CD4-positive, alpha-beta T cell (primary cell): ENCODE measurements around the gene BBS1. TPM values are rescaled to one million over a fixed set of nuclear protein-coding genes. Genes with fewer than 3 reads are reported as not detected.
A peak's percentile ranks its signal among the peaks of the same experiment; 100 is the strongest.
"Not testable (repeated sequence)": the region's sequence is repeated elsewhere in the genome, so short reads cannot be mapped to it uniquely, and the experiment has no call there.

Experiments
- ATAC-seq: fragments of 200-7000 bp; cut with Tn5 transposase; one replicate; pipeline ENCODE4 v1.10.0; 2022; ENCODE audit warnings: mild to moderate bottlenecking; ENCODE audit not compliant: poor library complexity
- CTCF ChIA-PET: fragments of 350-600 bp; sonication (Branson Sonifier 250); formaldehyde crosslinking; loops from one replicate; lab custom pipeline; 2021; ENCODE audit warnings: antibody characterized with exemption, inconsistent platforms; lab: Charles Lee
- POLR2A ChIA-PET: fragments of 350-600 bp; sonication (Branson Sonifier 250); formaldehyde crosslinking; loops from one replicate; lab custom pipeline; 2021; ENCODE audit warnings: antibody characterized with exemption, inconsistent platforms; lab: Charles Lee
- DNase-seq, 14 experiments: peaks; one replicate each; pipeline ENCODE4 v3.0.0-alpha.2; 2013 to 2020; ENCODE audit warnings: mixed read lengths in 2 of 14
- H3K27ac ChIP-seq, 2 donors: one replicate each; pipeline versions ENCODE4 v1.5.1 to v1.7.0; 2013; ENCODE audit warnings: low read length in 2 of 2, low read depth in 1 of 2, mild to moderate bottlenecking in 1 of 2
- H3K27me3 ChIP-seq, 2 experiments: 1 replicate in 1 of 2; 2 replicates in 1 of 2; pipeline versions ENCODE4 v1.6.1 to v1.7.0; 2013; ENCODE audit warnings: low read length in 2 of 2, control low read depth in 1 of 2, mild to moderate bottlenecking in 1 of 2, moderate library complexity in 1 of 2; ENCODE audit not compliant: insufficient read depth in 2 of 2, control insufficient read depth in 1 of 2
- H3K36me3 ChIP-seq: one replicate; pipeline ENCODE4 v1.6.1; 2013; ENCODE audit warnings: low read length, control low read depth; ENCODE audit not compliant: insufficient read depth
- H3K4me1 ChIP-seq: one replicate; pipeline ENCODE4 v1.6.1; 2013; ENCODE audit warnings: low read length, control low read depth; ENCODE audit not compliant: insufficient read depth
- H3K4me3 ChIP-seq: one replicate; pipeline ENCODE4 v1.5.1; 2013; ENCODE audit warnings: mild to moderate bottlenecking, low read length, moderate library complexity
- H3K9me3 ChIP-seq, 2 experiments: 1 replicate in 1 of 2; 2 replicates in 1 of 2; pipeline versions ENCODE4 v1.6.1 to v1.7.0; 2013; ENCODE audit warnings: low read length in 2 of 2, mild to moderate bottlenecking in 2 of 2, control low read depth in 1 of 2, moderate library complexity in 1 of 2; ENCODE audit not compliant: control insufficient read depth in 1 of 2, insufficient read depth in 1 of 2
- H3K27ac Mint-ChIP-seq: one replicate; pipeline ENCODE4 v1.8.0; 2020; ENCODE audit warnings: mixed read lengths
- H3K27me3 Mint-ChIP-seq: one replicate; pipeline ENCODE4 v1.8.0; 2021; ENCODE audit warnings: mixed read lengths
- H3K36me3 Mint-ChIP-seq: one replicate; pipeline ENCODE4 v1.8.0; 2021; ENCODE audit warnings: low read depth, mixed read lengths
- H3K4me1 Mint-ChIP-seq: one replicate; pipeline ENCODE4 v1.8.0; 2021; ENCODE audit warnings: low read depth, mixed read lengths
- H3K4me3 Mint-ChIP-seq: one replicate; pipeline ENCODE4 v1.8.0; 2020; ENCODE audit warnings: mild to moderate bottlenecking, mixed read lengths
- H3K9me3 Mint-ChIP-seq: one replicate; pipeline ENCODE4 v1.8.0; 2020; ENCODE audit warnings: mixed read lengths
- CTCF ChIP-seq: fragments of 200-600 bp; IDR thresholded peaks from one replicate; pipeline ENCODE4 v1.8.0; 2022; ENCODE audit warnings: antibody characterized with exemption, mild to moderate bottlenecking
- intact Hi-C, 2 experiments: fragments of 100-400 bp; cut with DNase I in 1 of 2; cut with micrococcal nuclease in 1 of 2; formaldehyde crosslinking; loops; one replicate each; pipeline versions ENCODE4 v1.15.1 to v1.9.0; 2023 to 2025; cut with DNase I, micrococcal nuclease
- total RNA-seq, 174 experiments: library from RNA in 2 of 174; stranded (reverse) in 2 of 174; gene quantifications; one replicate each; pipeline ENCODE4 v1.2.3 and lab custom pipeline; 2021 to 2026

Gene BBS1
- total RNA-seq, 2 experiments from 2014 or later, result 11.7 to 11.9 TPM

GRCh38 chr11:66539170-66539869, 28.9 kb downstream of the BBS1 start:
- Mint-ChIP-seq H3K36me3 (peaks cover 63% of the 10 kb centered on the region), H3K27ac (no peak overlapping the region), H3K27me3 (no peaks in the 10 kb centered on the region), H3K4me1 (peaks cover 31% of the 10 kb centered on the region), H3K4me3 (no peak overlapping the region), H3K9me3 (no peaks in the 10 kb centered on the region)
- CTCF ChIA-PET, result no interaction called here
- TF ChIP-seq CTCF, result no peak
- H3K36me3 ChIP-seq, result peaks cover 40% of the 10 kb centered on the region
- H3K9me3 ChIP-seq, result no peaks in the 10 kb centered on the region
- H3K4me3 ChIP-seq, result no peak overlapping the region
- intact Hi-C loops, result no loop called here
- no peak overlapping the region for H3K27ac ChIP-seq
- POLR2A ChIA-PET, result no interaction called here
- ATAC-seq (no peak), DNase-seq (no peak)
- peaks cover 19% of the 10 kb centered on the region for H3K4me1 ChIP-seq
- no peaks in the 10 kb centered on the region for H3K27me3 ChIP-seq

GRCh38 chr11:66539870-66540213, 29.4 kb downstream of the BBS1 start:
- Histone ChIP-seq H3K4me3 (no peak overlapping the region), H3K9me3 (no peaks in the 10 kb centered on the region), H3K4me1 (peaks cover 24% of the 10 kb centered on the region), H3K36me3 (peaks cover 40% of the 10 kb centered on the region), H3K27ac (no peak overlapping the region), H3K27me3 (no peaks in the 10 kb centered on the region)
- Mint-ChIP-seq H3K27ac (no peak overlapping the region), H3K27me3 (no peaks in the 10 kb centered on the region), H3K4me1 (peaks cover 34% of the 10 kb centered on the region), H3K9me3 (no peaks in the 10 kb centered on the region), H3K36me3 (peaks cover 63% of the 10 kb centered on the region), H3K4me3 (no peak overlapping the region)
- DNase-seq (no peak), ATAC-seq (no peak)
- POLR2A ChIA-PET, result no interaction called here
- intact Hi-C loops, result no loop called here
- TF ChIP-seq CTCF, result no peak
- CTCF ChIA-PET, result no interaction called here

GRCh38 chr11:66540598-66540997, 30.2 kb downstream of the BBS1 start:
- POLR2A ChIA-PET, H3K4me3 ChIP-seq: not testable (repeated sequence)

DNA sequence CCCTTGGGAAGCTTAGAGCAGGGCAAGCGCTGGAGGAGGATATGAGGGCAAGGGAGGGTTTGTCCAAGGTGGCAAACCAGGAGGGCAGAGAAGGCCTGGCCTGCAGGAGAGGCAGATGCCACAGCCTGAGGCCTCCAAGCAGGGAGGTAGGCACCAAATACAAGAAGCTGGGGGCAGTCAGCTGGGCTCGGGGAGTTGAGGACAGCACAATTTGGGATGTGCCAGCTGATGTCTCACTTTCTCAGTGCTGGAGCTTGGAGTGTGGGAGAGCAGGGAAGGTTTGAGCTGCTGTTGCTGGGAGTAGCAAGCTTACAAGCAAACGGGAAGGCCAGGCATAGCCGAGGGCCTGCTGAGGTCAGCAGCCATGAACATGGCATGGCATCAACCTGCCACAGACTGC, 31.5 kb downstream of the BBS1 start:
- H3K36me3 Mint-ChIP-seq, result peaks cover 46% of the 10 kb centered on the region
- ATAC-seq (no peak), DNase-seq (no peak)
- no peak for TF ChIP-seq CTCF
- peaks cover 39% of the 10 kb centered on the region for H3K4me1 Mint-ChIP-seq
- Histone ChIP-seq H3K27ac (no peak overlapping the region), H3K27me3 (no peaks in the 10 kb centered on the region), H3K36me3 (peaks cover 36% of the 10 kb centered on the region), H3K9me3 (no peaks in the 10 kb centered on the region), H3K4me3 (no peak overlapping the region), H3K4me1 (peaks cover 40% of the 10 kb centered on the region)
- no peaks in the 10 kb centered on the region for H3K9me3 Mint-ChIP-seq
- no peaks in the 10 kb centered on the region for H3K27me3 Mint-ChIP-seq
- peak overlapping the region; percentile 46 for H3K4me3 Mint-ChIP-seq
- POLR2A ChIA-PET, result no interaction called here
- H3K27ac Mint-ChIP-seq, result peak overlapping the region; percentile 66
- CTCF ChIA-PET, result no interaction called here
- intact Hi-C loops, result loop anchor here in 1 of 2 experiments (2.0 kb wide), 1 partner anchor 31 kb away; the partner anchor contains the start of gene BBS1

More at GRCh38 chr11:66540598-66540997, 30.2 kb downstream of the BBS1 start:
- CTCF ChIA-PET, H3K27ac ChIP-seq, intact Hi-C loops, ATAC-seq, H3K9me3 Mint-ChIP-seq, H3K4me3 Mint-ChIP-seq, H3K27me3 Mint-ChIP-seq, H3K27me3 ChIP-seq, H3K9me3 ChIP-seq, DNase-seq, H3K27ac Mint-ChIP-seq: not testable (repeated sequence)
- Histone ChIP-seq H3K36me3 (peaks cover 40% of the 10 kb centered on the region), H3K4me1 (peaks cover 32% of the 10 kb centered on the region)
- Mint-ChIP-seq H3K4me1 (peaks cover 39% of the 10 kb centered on the region), H3K36me3 (peaks cover 59% of the 10 kb centered on the region)
